ENCODE measurements around the gene CANT1. TPM values are rescaled to one million over a fixed set of nuclear protein-coding genes. Genes with fewer than 3 reads are reported as not detected.

Gene CANT1
- total and polyA plus RNA-seq, 4 donors: 6.2 to 20.0 (median 16.4) TPM

- TF ChIP-seq ZBTB33 (IDR thresholded peaks at IDR 0.05): no peak
Observed at GRCh38 chr17:78995761-78996451, 13.7 kb downstream of the CANT1 start (continued).

GRCh38 chr17:78995022-78995760 lies 14.4 kb downstream of the CANT1 start:
- peaks cover 9 to 42% (median 17%) of the 10 kb centered on the region in 4 donors for H3K36me3 ChIP-seq (ENCODE audit: control insufficient read depth in 4 of 4, insufficient read depth in 3 of 4, low read depth in 1 of 4, low read length in 3 of 4)
- H3K4me3 ChIP-seq (ENCODE audit: low read depth in 1 of 3, low read length in 3 of 3): no peak overlapping the region
- no peaks in the 10 kb centered on the region for H3K4me1 ChIP-seq (ENCODE audit: control insufficient read depth in 4 of 4, insufficient read depth in 4 of 4, low read length in 3 of 4)
- no peaks in the 10 kb centered on the region for H3K9me3 ChIP-seq (ENCODE audit: control insufficient read depth in 4 of 4, low read length in 3 of 4)
- no peak overlapping the region for H3K9ac ChIP-seq (ENCODE audit: low read depth in 1 of 2, low read length in 2 of 2)
- no peak for DNase-seq (ENCODE audit: low spot score)
- no peaks in the 10 kb centered on the region for H3K27me3 ChIP-seq (ENCODE audit: control insufficient read depth in 4 of 4, insufficient read depth in 4 of 4, low read length in 3 of 4)
- TF ChIP-seq REST (IDR thresholded peaks at IDR 0.05) (no peak), RAD21 (IDR thresholded peaks at IDR 0.05) (no peak), HNF4G (IDR thresholded peaks at IDR 0.05) (no peak)
- H3K27ac ChIP-seq (ENCODE audit: low read depth in 1 of 2, low read length in 2 of 2): no peak overlapping the region
- WGBS: 90% methylated on average over 34 of the region's 34 CpGs

GRCh38 chr17:78993981-78994671 lies 15.4 kb downstream of the CANT1 start:
- no peaks in the 10 kb centered on the region for H3K4me1 ChIP-seq (ENCODE audit: control insufficient read depth in 4 of 4, insufficient read depth in 4 of 4, low read length in 3 of 4)
- H3K9ac ChIP-seq (ENCODE audit: low read depth in 1 of 2, low read length in 2 of 2): no peak overlapping the region

More at GRCh38 chr17:78993981-78994671, 15.4 kb downstream of the CANT1 start:
- Histone ChIP-seq H3K4me3 (ENCODE audit: low read depth in 1 of 3, low read length in 3 of 3) (no peak overlapping the region), H3K36me3 (ENCODE audit: control insufficient read depth in 4 of 4, insufficient read depth in 3 of 4, low read depth in 1 of 4, low read length in 3 of 4) (peaks cover 9 to 40% (median 17%) of the 10 kb centered on the region in 4 donors), H3K27ac (ENCODE audit: low read depth in 1 of 2, low read length in 2 of 2) (peak overlapping the region; percentile 40 to 52), H3K9me3 (ENCODE audit: control insufficient read depth in 4 of 4, low read length in 3 of 4) (no peaks in the 10 kb centered on the region), H3K27me3 (ENCODE audit: control insufficient read depth in 4 of 4, insufficient read depth in 4 of 4, low read length in 3 of 4) (no peaks in the 10 kb centered on the region)
- no peak for TF ChIP-seq CTCF (IDR thresholded peaks at IDR 0.05; ENCODE audit: low read depth, low read length, missing input control)
- 94% methylated on average over 22 of the region's 22 CpGs for WGBS
- no peak for DNase-seq (ENCODE audit: low spot score)

Data from liver (tissue), 9 donors.